HEK293T (cell line): ENCODE data around the gene TMEM240.
"Not testable (repeated sequence)": the region's sequence is repeated elsewhere in the genome, so short reads cannot be mapped to it uniquely, and the experiment has no call there.

Source experiments
- CTCF ChIA-PET: fragments of 350-600 bp; formaldehyde crosslinking; extraction: SDS; loops from one replicate; lab custom pipeline; 2021; ENCODE audit warnings: antibody characterized with exemption, inconsistent platforms; lab: Yijun Ruan, JAX
- POLR2A ChIA-PET: fragments of 350-600 bp; formaldehyde crosslinking; extraction: SDS; loops from one replicate; lab custom pipeline; 2020; ENCODE audit warnings: antibody characterized with exemption, inconsistent platforms; lab: Yijun Ruan, JAX
- DNase-seq: peaks from one replicate; pipeline ENCODE4 v3.0.0; 2012; ENCODE audit warnings: mixed read lengths; ENCODE audit errors: extremely low spot score
- ARNT ChIP-seq: fragments of 450-650 bp; IDR thresholded peaks from 2 replicates; pipeline ENCODE4 v1.6.1; 2017; ENCODE audit warnings: mild to moderate bottlenecking
- BHLHE40 ChIP-seq: fragments of 450-650 bp; IDR thresholded peaks from 2 replicates; pipeline ENCODE4 v1.6.1; 2016; ENCODE audit warnings: mild to moderate bottlenecking, moderate library complexity, borderline replicate concordance
- CTBP1 ChIP-seq: fragments of 450-650 bp; IDR thresholded peaks from 2 replicates; pipeline ENCODE4 v1.6.1; 2016; ENCODE audit warnings: borderline replicate concordance
- ELF4 ChIP-seq: fragments of 450-650 bp; IDR thresholded peaks from 2 replicates; pipeline ENCODE4 v1.6.1; 2017; ENCODE audit warnings: antibody characterized with exemption
- FOXA1 ChIP-seq: fragments of 450-650 bp; IDR thresholded peaks from 2 replicates; pipeline ENCODE4 v1.6.1; 2016; ENCODE audit warnings: mild to moderate bottlenecking
- FOXK2 ChIP-seq: fragments of 450-650 bp; IDR thresholded peaks from 2 replicates; pipeline ENCODE4 v1.6.1; 2016; ENCODE audit warnings: mild to moderate bottlenecking
- FOXM1 ChIP-seq: fragments of 450-650 bp; IDR thresholded peaks from 2 replicates; pipeline ENCODE4 v1.6.1; 2017; ENCODE audit warnings: mild to moderate bottlenecking, borderline replicate concordance
- HDGF ChIP-seq: fragments of 450-650 bp; IDR thresholded peaks from 2 replicates; pipeline ENCODE4 v1.6.1; 2017; ENCODE audit warnings: antibody characterized with exemption, borderline replicate concordance
- L3MBTL2 ChIP-seq: fragments of 450-650 bp; conservative IDR thresholded peaks from 2 replicates; pipeline ENCODE4 v1.6.1; 2016; ENCODE audit warnings: mild to moderate bottlenecking
- LEF1 ChIP-seq: fragments of 450-650 bp; IDR thresholded peaks from 2 replicates; pipeline ENCODE4 v1.6.1; 2017; ENCODE audit warnings: mild to moderate bottlenecking, borderline replicate concordance
- NFRKB ChIP-seq: fragments of 450-650 bp; IDR thresholded peaks from 2 replicates; pipeline ENCODE4 v1.6.1; 2016; ENCODE audit warnings: mild to moderate bottlenecking, moderate library complexity
- SP1 ChIP-seq: fragments of 450-650 bp; IDR thresholded peaks from 2 replicates; pipeline ENCODE4 v1.6.1; 2017
- SUZ12 ChIP-seq: fragments of 450-650 bp; IDR thresholded peaks from 2 replicates; pipeline ENCODE4 v1.6.1; 2016; ENCODE audit warnings: mild to moderate bottlenecking
- TARDBP ChIP-seq: fragments of 450-650 bp; IDR thresholded peaks from 2 replicates; pipeline ENCODE4 v1.6.1; 2016
- ZNF384 ChIP-seq: fragments of 450-650 bp; IDR thresholded peaks from 2 replicates; pipeline ENCODE4 v1.6.1; 2016
- TF ChIP-seq, protein P1 (sequence below): fragments of 450-650 bp; IDR thresholded peaks from 2 replicates; pipeline ENCODE4 v1.6.1; 2016

The TMEM240 gene

DNA sequence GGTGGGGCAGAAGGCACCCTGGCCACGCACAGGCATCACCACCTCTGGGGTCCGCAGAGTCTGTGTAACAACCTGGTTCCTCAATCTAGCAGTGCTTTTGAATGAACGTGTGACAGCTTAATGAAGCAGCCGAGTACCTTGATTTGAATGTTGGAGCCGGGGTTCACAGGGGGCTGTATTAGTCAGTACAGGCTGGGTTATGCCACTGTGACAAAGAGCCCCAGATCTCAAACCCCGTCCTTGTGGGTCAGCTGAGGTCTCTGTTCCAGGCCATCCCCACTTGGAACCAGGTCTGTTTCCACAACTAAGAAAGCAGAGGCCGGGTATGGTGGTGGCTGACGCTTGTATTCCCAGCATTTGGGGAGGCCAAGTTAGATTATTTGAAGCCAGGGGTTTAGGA is 10.5 kb downstream of the TMEM240 start:
- no peak for DNase-seq
- ChIA-PET POLR2A (no interaction called here), CTCF (no interaction called here)
- TF ChIP-seq, protein P1, sequence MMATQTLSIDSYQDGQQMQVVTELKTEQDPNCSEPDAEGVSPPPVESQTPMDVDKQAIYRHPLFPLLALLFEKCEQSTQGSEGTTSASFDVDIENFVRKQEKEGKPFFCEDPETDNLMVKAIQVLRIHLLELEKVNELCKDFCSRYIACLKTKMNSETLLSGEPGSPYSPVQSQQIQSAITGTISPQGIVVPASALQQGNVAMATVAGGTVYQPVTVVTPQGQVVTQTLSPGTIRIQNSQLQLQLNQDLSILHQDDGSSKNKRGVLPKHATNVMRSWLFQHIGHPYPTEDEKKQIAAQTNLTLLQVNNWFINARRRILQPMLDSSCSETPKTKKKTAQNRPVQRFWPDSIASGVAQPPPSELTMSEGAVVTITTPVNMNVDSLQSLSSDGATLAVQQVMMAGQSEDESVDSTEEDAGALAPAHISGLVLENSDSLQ: no peak
- TF ChIP-seq FOXA1: no peak
- no peak for TF ChIP-seq SP1
- TF ChIP-seq FOXK2: no peak
- TF ChIP-seq TARDBP: no peak
- TF ChIP-seq L3MBTL2: no peak
- no peak for TF ChIP-seq LEF1
- TF ChIP-seq CTBP1: no peak
- no peak for TF ChIP-seq ELF4
- TF ChIP-seq BHLHE40: no peak
- no peak for TF ChIP-seq HDGF
- TF ChIP-seq ARNT: no peak
- TF ChIP-seq FOXM1: no peak
- no peak for TF ChIP-seq SUZ12
- no peak for TF ChIP-seq ZNF384
- TF ChIP-seq NFRKB: no peak

DNA sequence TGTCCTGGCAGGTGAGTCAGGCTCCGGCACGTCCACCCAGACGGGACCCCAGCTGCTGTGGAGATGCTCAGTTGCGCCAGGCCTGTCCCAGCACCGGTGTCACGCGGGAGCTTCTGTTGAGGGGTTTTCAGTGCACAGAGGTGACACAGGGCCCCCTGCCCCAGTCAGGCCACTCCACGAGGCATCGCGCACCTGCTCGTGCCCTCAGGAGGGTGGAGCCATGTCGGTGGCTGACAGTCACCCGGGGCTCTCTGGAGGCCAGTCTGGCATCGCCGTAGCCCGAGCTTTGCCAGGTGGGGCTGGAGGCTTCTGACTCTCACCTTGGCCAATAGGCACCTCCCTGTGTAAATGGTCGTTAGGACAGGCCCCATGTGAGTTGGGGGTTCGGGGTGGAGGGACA is 11.1 kb downstream of the TMEM240 start:
- ChIA-PET POLR2A (no interaction called here), CTCF (no interaction called here)
- TF ChIP-seq CTBP1: no peak
- TF ChIP-seq LEF1: no peak
- TF ChIP-seq L3MBTL2: no peak
- TF ChIP-seq NFRKB: no peak
- no peak for TF ChIP-seq ARNT
- TF ChIP-seq ZNF384: no peak
- peak; percentile 1 for DNase-seq

DNA sequence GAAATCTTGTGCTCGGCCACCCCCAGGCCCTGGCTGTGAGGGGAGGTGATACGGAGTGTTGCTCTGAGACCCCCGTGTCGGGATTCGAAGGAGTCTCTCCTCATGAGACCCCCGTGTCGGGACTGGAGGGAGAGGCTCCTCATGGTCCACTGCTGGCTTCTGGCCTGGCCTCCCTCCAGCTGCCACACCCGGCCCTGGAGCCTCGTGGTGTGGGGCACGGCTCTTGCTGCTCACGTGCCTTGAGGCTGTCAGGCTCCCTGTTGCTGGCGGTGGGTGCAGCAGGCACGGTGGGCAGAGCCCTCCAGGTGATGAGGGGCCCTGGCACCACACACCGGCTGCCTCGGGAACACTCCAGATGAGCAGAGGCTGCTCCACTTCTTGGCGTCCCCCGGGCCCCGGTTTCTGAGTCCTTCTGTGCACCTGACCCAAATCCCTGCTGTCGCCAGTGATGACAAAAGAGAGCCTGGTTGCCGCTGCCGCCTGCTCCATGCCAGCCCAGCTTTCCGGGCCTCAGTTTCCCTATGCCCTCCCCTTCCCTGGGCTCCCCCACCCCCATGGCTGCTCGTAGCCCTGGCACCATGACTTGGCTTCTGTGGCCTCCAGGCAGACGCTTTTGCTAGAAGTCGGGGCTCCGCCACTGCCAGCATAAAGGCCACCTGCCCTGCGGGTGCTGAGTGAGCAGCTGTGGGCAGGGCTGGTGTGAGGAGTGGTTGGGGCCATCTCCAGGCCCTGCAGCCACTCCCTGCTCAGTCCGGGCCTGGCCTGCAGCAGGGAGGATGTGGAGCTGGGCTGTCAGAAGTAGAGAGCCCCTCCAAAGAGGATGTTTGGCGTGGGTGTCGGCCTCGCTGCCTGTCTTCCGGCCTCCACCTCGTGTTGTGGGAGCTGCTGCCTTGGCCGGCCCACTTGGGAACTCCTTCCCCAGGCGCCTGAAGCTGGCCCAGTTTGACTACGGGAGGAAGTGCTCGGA is 11.8 kb downstream of the TMEM240 start:
- ChIA-PET POLR2A (no interaction called here), CTCF (interaction anchor here (0.7 kb wide), 1 partner anchor 25 kb away, joined by 3 read pairs; no protein-coding TSS in a partner anchor)
- TF ChIP-seq, protein P1: no peak
- TF ChIP-seq CTBP1: no peak
- TF ChIP-seq LEF1: no peak
- TF ChIP-seq ARNT: no peak
- no peak for TF ChIP-seq ZNF384
- TF ChIP-seq FOXM1: no peak
- no peak for TF ChIP-seq FOXK2
- no peak for TF ChIP-seq TARDBP
- TF ChIP-seq SUZ12: no peak
- no peak for TF ChIP-seq FOXA1
- no peak for TF ChIP-seq SP1
- no peak for TF ChIP-seq NFRKB
- TF ChIP-seq BHLHE40: no peak
- no peak for TF ChIP-seq ELF4
- TF ChIP-seq HDGF: no peak
- no peak for TF ChIP-seq L3MBTL2
- peak; percentile 2 for DNase-seq

DNA sequence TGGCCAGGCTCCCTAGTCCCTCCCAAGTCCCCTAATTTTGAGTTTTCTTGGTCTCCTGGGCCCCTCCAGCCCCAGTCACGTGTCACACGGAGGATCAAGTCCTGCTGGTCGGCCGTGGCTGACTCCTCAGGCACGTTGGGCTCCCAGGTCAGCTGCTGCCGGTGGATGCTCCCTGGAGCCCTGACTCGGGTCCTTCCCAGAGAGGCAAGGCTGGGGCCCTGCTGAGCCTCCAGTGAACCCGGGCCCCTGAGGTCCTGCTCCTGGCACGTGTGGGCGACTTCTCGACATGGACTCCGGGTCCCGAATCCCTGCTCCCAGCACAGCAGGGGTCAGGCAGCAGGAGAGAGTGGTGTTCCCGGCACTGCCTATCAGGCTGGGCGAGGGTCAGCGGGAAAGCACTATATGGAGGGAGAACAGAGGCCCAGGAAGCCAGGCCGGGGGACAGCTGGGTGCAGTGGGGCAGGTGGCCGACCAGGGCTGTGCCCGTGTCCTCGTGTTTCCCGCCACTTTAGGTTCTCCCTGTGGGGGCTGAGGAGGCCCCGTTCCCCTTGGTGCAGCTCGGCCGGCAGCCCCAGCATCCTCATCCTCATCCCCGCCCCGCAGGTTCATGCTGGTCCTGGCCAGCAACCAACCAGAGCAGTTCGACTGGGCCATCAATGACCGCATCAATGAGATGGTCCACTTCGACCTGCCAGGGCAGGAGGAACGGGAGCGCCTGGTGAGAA is 13.2 kb downstream of the TMEM240 start:
- DNase-seq: no peak
- ChIA-PET POLR2A (no interaction called here), CTCF (no interaction called here)
- TF ChIP-seq LEF1: no peak
- TF ChIP-seq BHLHE40: no peak
- TF ChIP-seq FOXA1: no peak

DNA sequence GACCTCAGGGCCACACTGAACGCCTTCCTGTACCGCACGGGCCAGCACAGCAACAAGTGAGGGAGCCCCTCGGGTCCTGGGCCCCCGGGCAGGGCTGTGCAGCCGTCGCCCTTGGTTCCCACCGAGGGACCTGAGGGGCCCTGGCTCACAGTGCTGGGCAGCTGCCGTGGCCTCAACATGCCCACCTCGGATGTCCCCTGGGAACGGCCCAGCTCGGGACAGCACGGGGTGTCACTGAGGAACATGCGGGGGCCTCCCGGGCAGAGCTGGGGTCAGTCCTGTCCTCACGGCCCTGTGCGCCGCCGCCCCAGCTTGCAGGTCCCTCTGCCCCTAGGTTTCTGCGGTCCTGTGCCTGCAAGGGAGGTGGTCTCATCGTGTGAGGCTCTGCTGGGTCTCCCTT is 13.9 kb downstream of the TMEM240 start:
- DNase-seq, POLR2A ChIA-PET, CTCF ChIA-PET: not testable (repeated sequence)

DNA sequence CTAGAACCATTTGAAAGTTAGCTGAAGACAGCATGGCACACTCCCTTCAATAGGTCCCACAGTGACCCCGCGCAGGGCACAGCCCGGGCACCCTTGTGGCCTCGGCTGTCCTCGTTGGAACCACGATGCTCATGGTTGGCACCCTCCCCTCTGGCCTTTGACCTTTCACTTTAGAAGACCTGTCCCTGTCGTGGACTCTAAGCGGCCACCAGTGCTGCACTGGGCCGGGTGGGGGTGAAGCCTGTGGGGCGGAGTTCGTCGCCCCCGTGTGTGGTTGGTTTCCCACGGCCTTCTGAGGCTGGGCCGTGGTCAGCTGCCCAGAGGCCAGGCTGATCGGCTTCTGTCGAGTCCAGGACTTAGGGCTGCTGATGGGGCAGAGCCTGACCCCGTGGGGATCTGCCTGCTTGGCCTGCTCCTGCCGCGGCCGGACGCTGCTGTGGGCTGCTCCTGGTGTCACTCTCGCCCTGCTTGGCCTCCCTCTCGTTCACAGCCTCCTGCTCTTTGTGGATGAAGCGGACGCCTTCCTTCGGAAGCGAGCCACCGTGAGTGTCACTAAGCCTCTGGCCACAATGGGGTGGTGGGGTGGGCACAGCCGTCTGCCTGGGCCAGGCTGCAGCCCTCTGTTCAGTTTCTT is 15.6 kb downstream of the TMEM240 start:
- not testable (repeated sequence) for DNase-seq

DNA sequence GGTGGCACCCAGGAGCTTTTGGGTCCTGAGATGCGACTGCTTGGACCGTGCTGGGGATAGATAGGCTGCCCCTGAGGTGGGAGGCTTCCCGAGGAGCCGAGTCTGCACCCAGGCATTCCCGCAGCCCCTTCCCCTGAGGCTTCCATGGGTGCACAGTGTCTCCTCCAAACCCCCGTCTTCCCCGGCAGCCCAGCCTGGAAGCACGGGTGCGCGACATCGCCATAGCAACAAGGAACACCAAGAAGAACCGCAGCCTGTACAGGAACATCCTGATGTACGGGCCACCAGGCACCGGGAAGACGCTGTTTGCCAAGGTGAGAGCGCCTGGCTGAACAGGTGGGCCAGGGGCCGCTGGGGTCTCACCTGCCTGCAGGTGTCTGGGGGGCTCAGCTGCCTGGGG is 16.8 kb downstream of the TMEM240 start:
- DNase-seq, CTCF ChIA-PET: not testable (repeated sequence)
- POLR2A ChIA-PET: interaction anchor here (0.7 kb wide), 1 partner anchor 13 kb away, joined by 3 read pairs; no protein-coding TSS in a partner anchor

More for the DNA sequence above, 15.6 kb downstream of the TMEM240 start:
- POLR2A ChIA-PET, CTCF ChIA-PET: not testable (repeated sequence)

DNA sequence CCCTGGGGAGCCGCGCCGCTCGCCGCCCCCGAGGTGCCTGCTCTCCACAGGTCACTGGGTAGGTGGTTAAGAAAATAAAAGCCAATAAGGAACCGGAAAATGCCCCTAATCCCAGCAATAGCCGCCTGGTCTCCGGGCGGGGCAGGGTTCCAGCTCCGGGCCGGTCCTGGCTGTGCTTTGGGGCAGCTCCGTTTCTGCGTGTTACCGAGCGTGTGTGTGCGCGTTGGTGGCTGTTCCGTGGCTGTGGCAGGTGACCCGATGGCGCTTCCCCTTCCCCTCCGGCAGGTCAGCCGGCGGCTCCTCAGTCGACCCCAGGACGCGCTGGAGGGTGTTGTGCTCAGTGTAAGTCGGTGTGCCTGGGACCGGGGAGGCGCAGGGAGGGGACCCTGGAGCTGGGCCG is 17.2 kb downstream of the TMEM240 start:
- DNase-seq, CTCF ChIA-PET: not testable (repeated sequence)
- POLR2A ChIA-PET: interaction anchor here (0.7 kb wide), 1 partner anchor 13 kb away, joined by 3 read pairs; no protein-coding TSS in a partner anchor

DNA sequence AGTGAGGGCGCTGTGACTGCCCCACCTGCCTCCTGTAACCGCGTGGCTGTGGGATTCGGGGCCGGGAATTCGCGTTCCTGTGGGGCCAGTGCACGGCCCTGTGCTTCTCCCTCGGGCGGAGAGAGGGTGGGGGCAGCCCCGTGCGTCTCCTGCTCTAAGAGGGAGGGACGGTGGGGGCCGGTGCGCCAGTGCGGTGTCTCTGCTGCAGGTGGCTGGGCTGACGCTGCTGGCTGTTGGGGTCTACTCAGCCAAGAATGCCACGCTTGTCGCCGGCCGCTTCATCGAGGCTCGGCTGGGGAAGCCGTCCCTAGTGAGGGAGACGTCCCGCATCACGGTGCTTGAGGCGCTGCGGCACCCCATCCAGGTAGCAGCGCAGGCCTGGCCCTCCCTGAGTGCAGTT is 17.9 kb downstream of the TMEM240 start:
- POLR2A ChIA-PET, CTCF ChIA-PET: not testable (repeated sequence)

More for the DNA sequence above, 17.9 kb downstream of the TMEM240 start:
- not testable (repeated sequence) for DNase-seq
